ENCODE data around the gene P3H4.

GRCh38 chr17:41781404-41782110 lies 30.2 kb downstream of the P3H4 start:
- TF ChIP-seq POLR2A (IDR thresholded peaks at IDR 0.05; ENCODE audit: low read depth, low read length): no peak
- TF ChIP-seq POLR2AphosphoS5 (IDR thresholded peaks at IDR 0.05; ENCODE audit: low read depth, low read length): no peak

All from GM12892 (cell line).